Activated CD4-positive, alpha-beta T cell treated with anti-CD3 and anti-CD28 coated beads for 1 hour (primary cell): ENCODE results near the gene CATSPERZ.

Source experiments
- DNase-seq: peaks from one replicate; pipeline ENCODE4 v3.0.0-alpha.2; 2020

CATSPERZ gene

GRCh38 chr11:64264371-64264852 is 35.7 kb upstream of the CATSPERZ start:
- no peak for DNase-seq

GRCh38 chr11:64265176-64266160 is 34.7 kb upstream of the CATSPERZ start:
- no peak for DNase-seq

- DNase-seq: no peak
Observed at GRCh38 chr11:64266339-64266738, 33.8 kb upstream of the CATSPERZ start.

GRCh38 chr11:64267207-64267945 is 32.8 kb upstream of the CATSPERZ start:
- DNase-seq: no peak

GRCh38 chr11:64268025-64268892 is 31.9 kb upstream of the CATSPERZ start:
- no peak for DNase-seq

GRCh38 chr11:64268893-64269539 is 31.1 kb upstream of the CATSPERZ start:
- DNase-seq: peak; percentile 31

- peak; percentile 95 for DNase-seq
Observed at GRCh38 chr11:64269540-64270220, 30.5 kb upstream of the CATSPERZ start.

- no peak for DNase-seq
Observed at GRCh38 chr11:64275031-64275800, 24.9 kb upstream of the CATSPERZ start.

- DNase-seq: no peak
Observed at GRCh38 chr11:64275841-64276240, 24.3 kb upstream of the CATSPERZ start.

GRCh38 chr11:64276653-64277431 is 23.3 kb upstream of the CATSPERZ start:
- DNase-seq: no peak

- DNase-seq: no peak
Observed at GRCh38 chr11:64278576-64279190, 21.5 kb upstream of the CATSPERZ start.

GRCh38 chr11:64281957-64282770 is 18.0 kb upstream of the CATSPERZ start:
- DNase-seq: no peak

GRCh38 chr11:64283092-64283491 is 17.1 kb upstream of the CATSPERZ start:
- no peak for DNase-seq

GRCh38 chr11:64284048-64284961 is 15.9 kb upstream of the CATSPERZ start, which contains the start of gene BAD:
Gene BAD, minus strand, starts transcription at chr11:64284665. Its CDS starts 297 bp downstream, at chr11:64284368.
- peak; percentile 85 for DNase-seq

- DNase-seq: peak; percentile 90
Observed at GRCh38 chr11:64284962-64285884, 14.9 kb upstream of the CATSPERZ start, which contains the start of gene GPR137. Gene GPR137, plus strand, starts transcription at chr11:64285848. Its CDS starts 677 bp downstream, at chr11:64286525.
